Measurements from ENCODE around the gene SSBP4. TPM values are rescaled to one million over a fixed set of nuclear protein-coding genes. Genes with fewer than 3 reads are reported as not detected.
A peak's percentile ranks its signal among the peaks of the same experiment; 100 is the strongest.

SSBP4 gene
- total and polyA plus RNA-seq, 2 experiments from 2014 or later: 151 to 180 TPM

GRCh38 chr19:18392417-18392816 lies 26.8 kb upstream of the SSBP4 start:
- no peak for TF ChIP-seq CTCF (IDR thresholded peaks at IDR 0.05; ENCODE audit: low read depth, low read length)
- no peak overlapping the region for H3K4me3 ChIP-seq
- H3K27ac ChIP-seq: no peak overlapping the region
- no peaks in the 10 kb centered on the region for H3K9me3 ChIP-seq (ENCODE audit: low read depth)
- DNase-seq (ENCODE audit: low read depth in 1 of 2, low spot score in 1 of 2): peak in 1 of 2 donors; percentile 90
- H3K4me1 ChIP-seq (ENCODE audit: low read depth): peaks cover 3% of the 10 kb centered on the region
- no peaks in the 10 kb centered on the region for H3K36me3 ChIP-seq
- peaks cover 7% of the 10 kb centered on the region for H3K27me3 ChIP-seq

GRCh38 chr19:18392926-18393325 lies 26.3 kb upstream of the SSBP4 start:
- H3K9me3 ChIP-seq (ENCODE audit: low read depth): no peaks in the 10 kb centered on the region
- H3K4me1 ChIP-seq (ENCODE audit: low read depth): peaks cover 4% of the 10 kb centered on the region
- no peak overlapping the region for H3K27ac ChIP-seq
- peaks cover 3% of the 10 kb centered on the region for H3K27me3 ChIP-seq
- H3K4me3 ChIP-seq: no peak overlapping the region
- no peaks in the 10 kb centered on the region for H3K36me3 ChIP-seq
- no peak for DNase-seq (ENCODE audit: low read depth in 1 of 2, low spot score in 1 of 2)
- no peak for TF ChIP-seq CTCF (IDR thresholded peaks at IDR 0.05; ENCODE audit: low read depth, low read length)

GRCh38 chr19:18393836-18394235 lies 25.4 kb upstream of the SSBP4 start:
- no peak for TF ChIP-seq CTCF (IDR thresholded peaks at IDR 0.05; ENCODE audit: low read depth, low read length)
- H3K4me1 ChIP-seq (ENCODE audit: low read depth): peaks cover 4% of the 10 kb centered on the region
- H3K4me3 ChIP-seq: no peak overlapping the region
- no peak overlapping the region for H3K27ac ChIP-seq
- no peaks in the 10 kb centered on the region for H3K36me3 ChIP-seq
- H3K27me3 ChIP-seq: no peaks in the 10 kb centered on the region
- H3K9me3 ChIP-seq (ENCODE audit: low read depth): no peaks in the 10 kb centered on the region
- peak in 1 of 2 donors; percentile 38 for DNase-seq (ENCODE audit: low read depth in 1 of 2, low spot score in 1 of 2)

GRCh38 chr19:18396471-18397241 lies 22.5 kb upstream of the SSBP4 start:
- Histone ChIP-seq H3K9me3 (ENCODE audit: low read depth) (no peaks in the 10 kb centered on the region), H3K4me1 (ENCODE audit: low read depth) (peaks cover 4% of the 10 kb centered on the region), H3K4me3 (no peak overlapping the region), H3K27me3 (no peaks in the 10 kb centered on the region), H3K36me3 (no peaks in the 10 kb centered on the region), H3K27ac (no peak overlapping the region)
- TF ChIP-seq CTCF (IDR thresholded peaks at IDR 0.05; ENCODE audit: low read depth, low read length): no peak
- DNase-seq (ENCODE audit: low read depth in 1 of 2, low spot score in 1 of 2): no peak

- H3K4me3 ChIP-seq: no peak within 1 kb of the TSS
- H3K36me3 ChIP-seq: no peaks in the 10 kb centered on the region
- no peaks in the 10 kb centered on the region for H3K9me3 ChIP-seq (ENCODE audit: low read depth)
- TF ChIP-seq CTCF (IDR thresholded peaks at IDR 0.05; ENCODE audit: low read depth, low read length): no peak
- H3K4me1 ChIP-seq (ENCODE audit: low read depth): peaks cover 4% of the 10 kb centered on the region
- H3K27me3 ChIP-seq: no peaks in the 10 kb centered on the region
- no peak within 1 kb of the TSS for H3K27ac ChIP-seq
- peak in 1 of 2 donors; percentile 54 for DNase-seq (ENCODE audit: low read depth in 1 of 2, low spot score in 1 of 2)
These were observed 21.7 kb upstream of the SSBP4 start, which contains the start of gene LRRC25 for GRCh38 chr19:18397242-18398202. Gene LRRC25 (minus strand): TSS chr19:18397622. CDS start chr19:18396963, 659 bp downstream.

Measured in cardiac muscle cell (in vitro differentiated cells and primary cell).